NT2/D1 (cell line): ENCODE data around the gene CTNNA3.

ENCODE experiments used
- DNase-seq: peaks from one replicate; pipeline ENCODE4 v3.0.0-alpha.2; 2011; ENCODE audit warnings: low read depth, low spot score
- H3K27me3 ChIP-seq: 2 replicates; pipeline ENCODE4 v1.6.0; 2011; ENCODE audit warnings: mild to moderate bottlenecking; ENCODE audit not compliant: insufficient read length, insufficient read depth
- H3K36me3 ChIP-seq: 2 replicates; pipeline ENCODE4 v1.6.1; 2011; ENCODE audit warnings: mild to moderate bottlenecking, low read length, mixed read lengths; ENCODE audit not compliant: insufficient read depth, insufficient read length
- H3K4me1 ChIP-seq: 2 replicates; pipeline ENCODE4 v1.5.1; 2011; ENCODE audit not compliant: insufficient read depth, insufficient read length
- H3K4me3 ChIP-seq: 2 replicates; pipeline ENCODE4 v1.5.1; 2011; ENCODE audit warnings: low read depth; ENCODE audit not compliant: insufficient read length
- H3K9ac ChIP-seq: 2 replicates; pipeline ENCODE4 v1.6.0; 2011; ENCODE audit warnings: low read depth; ENCODE audit not compliant: insufficient read length
- H3K9me3 ChIP-seq: 2 replicates; pipeline ENCODE4 v1.5.1; 2011; ENCODE audit warnings: mild to moderate bottlenecking, low read length; ENCODE audit not compliant: insufficient read depth
- SUZ12 ChIP-seq: IDR thresholded peaks from 2 replicates; pipeline ENCODE4 v1.6.1; 2011; ENCODE audit not compliant: insufficient read length, insufficient read depth; ENCODE audit errors: extremely low read depth
- YY1 ChIP-seq: IDR thresholded peaks from 2 replicates; pipeline ENCODE4 v1.6.1; 2011; ENCODE audit not compliant: insufficient read length, insufficient read depth
- ZNF274 ChIP-seq: IDR thresholded peaks from 2 replicates; pipeline ENCODE4 v1.6.1; 2011; ENCODE audit warnings: mild to moderate bottlenecking, low read depth, low read length

The CTNNA3 gene

DNA sequence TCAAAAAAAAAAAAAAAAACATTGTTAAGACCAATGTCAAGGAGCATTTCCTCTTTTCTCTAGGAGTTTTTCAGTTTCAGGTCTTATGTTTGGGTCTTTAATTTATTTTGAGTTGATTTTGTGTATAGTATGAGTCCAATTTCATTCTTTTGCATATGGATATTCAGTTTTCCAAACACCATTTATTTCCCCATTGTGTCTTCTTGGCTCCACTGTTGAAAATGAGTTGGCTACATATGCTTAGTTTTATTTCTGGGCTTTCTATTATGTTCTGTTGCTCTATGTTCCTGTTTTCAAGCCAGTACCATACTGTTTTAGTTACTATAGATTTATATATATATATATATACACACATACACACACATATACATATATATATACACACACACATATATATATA is 1506.7 kb downstream of the CTNNA3 start:
- Histone ChIP-seq H3K36me3 (no peaks in the 10 kb centered on the region), H3K27me3 (no peaks in the 10 kb centered on the region), H3K4me3 (no peak overlapping the region), H3K4me1 (no peaks in the 10 kb centered on the region), H3K9me3 (no peaks in the 10 kb centered on the region), H3K9ac (no peak overlapping the region)
- no peak for DNase-seq
- no peak for TF ChIP-seq ZNF274
- TF ChIP-seq SUZ12: no peak
- TF ChIP-seq YY1: no peak

DNA sequence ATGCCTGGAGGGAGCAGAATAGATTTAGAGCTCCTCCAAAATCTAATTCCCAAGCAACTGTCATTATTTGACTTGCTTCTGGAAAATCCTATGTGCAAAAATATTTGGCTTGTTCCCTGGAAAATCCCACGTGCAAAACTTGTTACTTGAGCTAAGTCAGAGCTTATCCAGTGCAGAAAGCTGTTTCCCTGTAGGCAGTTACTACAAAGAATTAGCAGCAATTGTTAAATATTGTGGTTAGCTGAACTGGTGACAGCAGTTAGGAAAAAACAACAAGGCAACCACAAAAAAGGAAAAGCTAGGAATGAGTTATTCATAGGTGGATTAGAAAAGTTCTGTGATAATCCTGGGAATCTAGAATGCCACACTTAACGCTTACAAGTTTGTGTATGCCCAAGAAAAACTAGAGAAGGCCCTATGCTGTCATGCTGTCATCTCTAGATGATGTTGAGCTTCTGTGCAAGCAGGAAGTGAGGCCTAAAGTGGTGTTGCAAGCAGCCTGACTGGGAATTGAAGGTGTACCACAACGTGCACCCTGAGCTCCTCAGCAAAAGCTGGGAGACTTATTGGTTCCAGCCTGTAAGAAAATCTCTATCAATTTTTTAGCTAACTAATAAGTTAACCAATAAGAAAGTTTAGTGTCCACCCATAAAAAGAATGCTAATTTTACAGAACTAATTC is 1508.8 kb downstream of the CTNNA3 start:
- H3K9ac ChIP-seq: no peak overlapping the region
- H3K36me3 ChIP-seq: no peaks in the 10 kb centered on the region
- H3K27me3 ChIP-seq: no peaks in the 10 kb centered on the region
- no peak overlapping the region for H3K4me3 ChIP-seq
- TF ChIP-seq ZNF274: no peak
- no peak for DNase-seq
- H3K9me3 ChIP-seq: no peaks in the 10 kb centered on the region
- H3K4me1 ChIP-seq: no peaks in the 10 kb centered on the region

DNA sequence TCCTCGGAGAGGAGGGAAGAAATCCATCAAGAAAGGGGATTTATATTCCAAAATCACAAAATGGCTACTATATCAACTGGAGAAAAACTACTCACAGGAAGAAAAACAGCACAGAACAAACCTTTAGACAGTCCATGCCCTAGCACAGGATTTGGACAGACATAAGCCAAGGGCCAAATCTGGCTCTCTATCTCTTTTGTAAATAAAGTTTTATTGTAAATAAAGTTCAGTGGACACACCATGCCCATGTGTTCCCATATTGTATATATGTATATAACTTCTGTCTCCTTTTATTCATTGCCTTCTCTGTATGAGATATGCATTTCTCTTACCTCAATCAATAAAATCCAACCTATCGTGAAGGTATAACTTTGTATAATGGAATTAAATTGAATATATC is 1513.0 kb downstream of the CTNNA3 start:
- no peak for DNase-seq
- no peak for TF ChIP-seq SUZ12
- no peak for TF ChIP-seq ZNF274
- no peak for TF ChIP-seq YY1
- Histone ChIP-seq H3K9ac (no peak overlapping the region), H3K4me1 (no peaks in the 10 kb centered on the region), H3K36me3 (no peaks in the 10 kb centered on the region), H3K9me3 (no peaks in the 10 kb centered on the region), H3K27me3 (no peaks in the 10 kb centered on the region), H3K4me3 (no peak overlapping the region)

DNA sequence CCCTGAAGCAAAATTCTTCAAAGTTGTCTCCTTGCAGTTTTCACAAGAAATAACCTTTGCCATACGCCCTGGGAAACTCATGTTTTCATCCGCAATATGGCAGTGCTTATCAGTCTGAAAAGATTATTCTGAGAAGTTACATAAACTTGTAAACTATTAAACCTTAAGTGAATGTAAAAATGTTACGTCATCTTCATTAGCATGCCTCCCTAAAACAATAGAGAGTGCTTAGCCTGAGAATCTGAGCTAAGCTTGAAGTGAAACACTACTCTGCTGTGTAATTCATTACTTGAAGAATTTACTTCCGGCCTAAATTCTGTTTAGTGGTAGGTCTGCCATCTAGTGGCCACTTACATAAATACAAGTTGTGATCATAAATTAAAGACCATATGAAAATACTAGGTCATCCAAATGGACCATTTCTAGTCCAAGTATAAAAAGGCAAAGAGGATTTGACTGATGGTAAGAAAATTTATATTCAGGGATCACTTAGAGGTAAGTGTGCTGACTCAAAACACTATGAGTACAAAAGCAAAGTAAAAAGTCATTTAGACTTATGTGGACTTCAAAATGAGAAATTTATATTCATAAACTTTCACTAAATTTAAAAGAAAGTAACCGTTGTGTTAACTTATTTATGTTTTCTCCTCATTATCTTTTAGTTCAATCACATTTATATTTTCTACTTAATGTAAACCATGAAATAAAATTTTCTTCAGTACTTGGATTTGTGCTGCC is 1515.2 kb downstream of the CTNNA3 start:
- no peak overlapping the region for H3K9ac ChIP-seq
- DNase-seq: peak; percentile 42
- no peak overlapping the region for H3K4me3 ChIP-seq
- H3K27me3 ChIP-seq: no peaks in the 10 kb centered on the region
- H3K36me3 ChIP-seq: no peaks in the 10 kb centered on the region
- H3K4me1 ChIP-seq: no peaks in the 10 kb centered on the region
- no peak for TF ChIP-seq SUZ12
- TF ChIP-seq ZNF274: no peak
- no peak for TF ChIP-seq YY1
- no peaks in the 10 kb centered on the region for H3K9me3 ChIP-seq

DNA sequence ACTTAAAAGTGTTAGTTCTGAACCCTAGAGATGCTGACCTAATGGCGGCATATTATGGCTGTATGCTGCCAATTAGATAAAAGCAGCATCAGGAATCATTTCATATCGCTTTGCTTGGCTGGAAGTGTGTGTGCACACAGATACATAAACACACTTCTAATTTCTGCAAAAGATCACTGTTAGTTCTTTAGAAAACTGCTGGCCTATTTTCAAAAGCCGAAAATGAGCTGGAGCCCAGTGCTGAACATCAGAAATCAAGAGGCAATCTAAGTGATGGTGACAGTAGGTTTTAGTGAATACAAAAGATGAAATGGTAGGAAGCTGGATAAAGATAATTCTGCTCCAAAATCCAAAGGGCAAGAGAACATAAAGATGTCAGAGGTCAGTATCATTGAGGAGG is 1516.0 kb downstream of the CTNNA3 start:
- no peak for TF ChIP-seq SUZ12
- no peak for TF ChIP-seq ZNF274
- no peak for TF ChIP-seq YY1
- Histone ChIP-seq H3K4me1 (no peaks in the 10 kb centered on the region), H3K9me3 (no peaks in the 10 kb centered on the region), H3K27me3 (no peaks in the 10 kb centered on the region), H3K36me3 (no peaks in the 10 kb centered on the region), H3K4me3 (no peak overlapping the region), H3K9ac (no peak overlapping the region)
- DNase-seq: no peak

DNA sequence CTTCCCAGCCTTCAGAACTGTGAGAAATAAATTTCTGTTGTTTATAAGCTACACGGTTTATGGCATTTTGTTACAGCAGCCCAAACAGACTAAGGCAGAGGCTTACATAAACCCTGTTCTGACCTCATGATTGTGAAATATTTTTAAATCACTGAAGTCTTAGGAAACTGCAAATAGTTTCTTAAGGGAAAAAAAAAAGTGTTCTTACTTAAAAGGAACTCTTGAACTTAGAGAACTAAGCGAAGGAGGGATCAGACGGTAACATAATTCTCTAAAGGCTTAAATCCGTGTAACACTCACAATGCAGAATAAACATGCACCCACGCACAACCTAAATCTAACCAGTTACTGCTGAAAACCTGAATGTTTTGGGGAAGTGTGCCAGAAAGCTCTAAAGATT is 1519.2 kb downstream of the CTNNA3 start:
- Histone ChIP-seq H3K9me3 (no peaks in the 10 kb centered on the region), H3K27me3 (no peaks in the 10 kb centered on the region), H3K36me3 (no peaks in the 10 kb centered on the region), H3K4me3 (no peak overlapping the region), H3K9ac (no peak overlapping the region), H3K4me1 (no peaks in the 10 kb centered on the region)
- DNase-seq: no peak
- TF ChIP-seq SUZ12 (no peak), ZNF274 (no peak), YY1 (no peak)

DNA sequence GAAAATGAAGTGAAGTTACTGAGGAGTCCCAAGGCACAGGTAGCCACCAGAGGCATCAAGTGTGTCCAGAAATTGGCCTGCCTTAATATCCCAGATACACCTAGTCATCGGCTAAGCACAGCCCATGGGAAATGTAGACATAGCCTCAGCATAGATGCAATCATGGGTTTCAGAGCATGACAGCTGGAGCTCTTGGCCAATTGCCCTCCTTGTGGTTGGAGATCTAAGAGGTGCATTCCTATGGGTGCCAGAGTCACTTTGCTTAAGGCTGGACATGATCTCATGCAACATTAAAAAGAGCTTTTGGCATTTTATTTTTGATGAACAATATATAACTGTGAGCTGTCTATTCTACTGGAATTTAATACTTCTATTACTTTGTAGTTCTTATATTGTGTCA is 1528.2 kb downstream of the CTNNA3 start:
- TF ChIP-seq SUZ12 (no peak), ZNF274 (no peak), YY1 (no peak)
- H3K36me3 ChIP-seq: no peaks in the 10 kb centered on the region
- H3K4me3 ChIP-seq: no peak overlapping the region
- H3K9ac ChIP-seq: no peak overlapping the region
- DNase-seq: no peak
- H3K4me1 ChIP-seq: no peaks in the 10 kb centered on the region
- no peaks in the 10 kb centered on the region for H3K27me3 ChIP-seq
- no peaks in the 10 kb centered on the region for H3K9me3 ChIP-seq

DNA sequence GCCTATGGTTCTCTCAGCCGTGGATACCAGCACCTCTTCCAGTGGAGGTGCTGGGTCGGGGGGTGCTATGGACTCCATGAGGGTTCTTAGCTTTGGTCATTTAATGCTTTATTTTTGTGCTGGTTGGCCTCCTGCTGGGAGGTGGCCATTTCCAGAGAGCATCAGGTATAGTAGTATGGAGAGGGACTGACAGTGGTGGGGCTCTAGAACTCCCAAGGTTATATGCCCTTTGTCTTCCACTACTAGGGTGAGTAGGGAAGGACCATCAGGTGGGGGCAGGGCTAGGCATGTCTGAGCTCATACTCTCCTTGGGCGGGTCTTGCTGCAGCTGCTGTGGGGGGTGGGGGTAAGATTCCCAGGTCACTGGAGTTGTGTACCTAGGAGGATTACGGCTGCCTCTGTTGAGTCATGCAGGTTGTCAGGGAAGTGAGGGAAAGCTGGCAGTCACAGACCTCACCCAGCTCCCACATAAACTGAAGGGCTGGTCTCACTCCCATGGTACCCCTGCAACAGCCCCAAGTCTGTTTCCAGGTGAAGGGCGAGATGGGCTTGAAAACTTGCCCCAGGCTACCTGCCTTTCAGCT is 1533.3 kb downstream of the CTNNA3 start:
- Histone ChIP-seq H3K9me3 (no peaks in the 10 kb centered on the region), H3K36me3 (no peaks in the 10 kb centered on the region), H3K27me3 (no peaks in the 10 kb centered on the region), H3K4me1 (no peaks in the 10 kb centered on the region), H3K9ac (no peak overlapping the region), H3K4me3 (no peak overlapping the region)
- no peak for DNase-seq
- no peak for TF ChIP-seq ZNF274
